SH-SY5Y (cell line): Measurements from ENCODE around the gene NKD2.

Experiments used
- GATA2 ChIP-seq: IDR thresholded peaks from 2 replicates; pipeline ENCODE4 v1.6.1; 2011; ENCODE audit warnings: mild to moderate bottlenecking, low read depth, low read length
- GATA3 ChIP-seq: IDR thresholded peaks from 2 replicates; pipeline ENCODE4 v1.6.1; 2011; ENCODE audit warnings: low read depth, mild to moderate bottlenecking, low read length, moderate library complexity

DNA sequence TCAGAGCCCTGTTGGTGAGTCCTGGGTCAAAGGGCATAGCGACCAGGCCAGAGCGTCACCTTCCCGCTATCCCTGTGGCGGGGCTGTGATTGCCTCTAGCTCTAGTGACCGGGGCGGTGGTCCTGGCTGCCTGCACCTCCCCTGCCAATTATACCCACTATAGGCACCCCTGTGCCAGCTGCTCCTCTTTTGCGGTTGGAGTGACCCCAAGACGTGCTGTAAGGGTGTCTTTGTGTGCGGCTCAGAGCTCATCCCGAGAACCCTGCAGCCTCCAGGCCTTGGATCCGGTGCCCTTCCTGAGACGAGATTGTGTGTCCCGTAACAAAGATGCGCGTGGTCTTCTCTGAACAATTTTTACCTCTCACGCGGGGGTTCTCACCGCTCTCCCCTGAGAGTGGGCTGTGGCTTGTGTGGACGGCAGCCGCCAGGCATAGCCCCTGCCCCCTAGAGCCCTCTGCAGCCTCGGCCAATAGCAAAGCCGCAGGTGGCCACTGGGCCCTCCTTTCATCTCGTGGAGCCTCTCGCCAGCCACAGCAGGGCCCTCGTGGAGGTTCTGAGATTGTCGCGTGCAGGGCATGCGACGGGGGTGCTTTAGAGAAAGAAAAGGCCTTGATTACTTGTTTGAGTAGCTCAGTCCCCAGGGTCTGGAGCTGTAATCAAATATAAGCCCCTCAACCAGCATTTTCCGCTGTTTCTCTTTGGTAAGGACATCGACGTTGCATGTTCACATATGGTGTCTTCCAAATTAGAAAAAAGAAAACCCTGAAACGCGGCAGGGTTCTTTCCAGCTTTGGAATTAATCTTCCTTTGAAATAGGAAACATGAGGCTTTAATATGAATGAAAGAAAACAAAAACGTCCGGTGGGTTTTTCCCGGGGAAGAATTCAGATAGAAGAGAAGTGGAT lies 10.7 kb downstream of the NKD2 start:
- no peak for TF ChIP-seq GATA2
- TF ChIP-seq GATA3: no peak
